ENCODE results near the gene IL3. TPM values are rescaled to one million over a fixed set of nuclear protein-coding genes. Genes with fewer than 3 reads are reported as not detected.
"Not testable (repeated sequence)": the region's sequence is repeated elsewhere in the genome, so short reads cannot be mapped to it uniquely, and the experiment has no call there.

Gene IL3
- total RNA-seq, 1 experiment from 2014 or later, result not detected

DNA sequence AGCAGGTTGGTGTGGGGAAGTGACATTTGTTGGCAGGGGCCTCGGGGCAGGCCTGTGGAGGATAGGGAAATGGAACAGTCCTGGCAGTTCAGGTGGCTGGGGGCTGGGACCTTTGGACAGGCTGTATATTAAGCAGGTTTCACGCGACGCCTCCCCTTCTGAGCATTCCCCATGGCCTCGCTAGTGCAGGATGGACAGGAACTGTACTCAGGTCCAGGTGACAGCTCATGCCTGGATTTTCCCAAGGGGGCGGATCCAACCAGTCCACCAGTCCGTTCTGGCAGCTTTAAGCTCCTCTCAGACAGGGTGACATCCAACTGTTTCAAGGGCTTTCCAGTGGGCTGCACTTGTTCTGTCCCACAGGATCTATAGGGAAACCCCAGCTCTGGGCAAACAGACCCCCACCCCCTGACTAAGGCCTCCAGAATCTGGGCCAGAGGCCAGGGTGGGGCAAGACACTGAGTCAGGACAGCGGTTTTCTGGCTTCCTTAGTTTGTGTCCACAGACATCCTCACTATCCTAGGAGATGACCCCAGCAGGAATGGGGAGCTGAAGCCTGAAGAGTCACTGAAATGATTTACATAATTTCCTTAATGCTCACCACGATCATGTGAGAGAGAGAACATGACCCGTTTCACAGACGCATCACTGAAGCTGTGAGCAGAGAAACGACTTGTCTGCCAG, 34.1 kb downstream of the IL3 start:
- peak; percentile 95 for DNase-seq (ENCODE audit: low read depth)

- DNase-seq (ENCODE audit: low read depth), result no peak
Measured at GRCh38 chr5:132095077-132095410, 34.6 kb downstream of the IL3 start.

DNA sequence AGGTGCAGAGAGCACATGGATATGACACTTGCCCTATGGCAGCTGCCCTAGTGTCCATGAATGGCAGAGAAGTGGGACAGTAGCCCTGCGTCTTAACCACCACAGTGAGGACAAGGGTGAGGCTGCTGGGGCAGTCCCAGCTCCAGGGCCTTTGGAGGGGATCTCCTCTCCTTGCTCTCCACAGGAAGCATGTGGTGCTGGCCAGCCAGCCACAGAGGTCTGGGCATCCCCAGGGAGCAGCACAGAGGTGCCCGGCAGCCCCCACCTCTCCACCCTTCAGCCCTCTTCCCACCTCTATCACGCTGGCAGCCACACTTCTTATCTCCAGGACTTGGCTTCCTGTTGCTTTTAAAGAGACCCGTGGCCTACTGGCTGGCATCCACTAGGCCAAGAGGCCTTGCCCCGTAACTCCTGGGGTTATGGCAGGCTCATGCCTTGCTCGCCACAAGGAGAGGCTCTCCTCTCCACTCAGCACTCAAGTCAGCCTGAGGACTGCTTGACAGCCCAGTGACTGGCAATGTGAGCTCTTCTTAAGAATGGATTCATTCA, 35.0 kb downstream of the IL3 start:
- DNase-seq (ENCODE audit: low read depth), result peak; percentile 51

GRCh38 chr5:132096904-132097303, 36.4 kb downstream of the IL3 start:
- DNase-seq (ENCODE audit: low read depth), result no peak

GRCh38 chr5:132098151-132098594, 37.7 kb downstream of the IL3 start:
- DNase-seq (ENCODE audit: low read depth), result peak; percentile 30

DNA sequence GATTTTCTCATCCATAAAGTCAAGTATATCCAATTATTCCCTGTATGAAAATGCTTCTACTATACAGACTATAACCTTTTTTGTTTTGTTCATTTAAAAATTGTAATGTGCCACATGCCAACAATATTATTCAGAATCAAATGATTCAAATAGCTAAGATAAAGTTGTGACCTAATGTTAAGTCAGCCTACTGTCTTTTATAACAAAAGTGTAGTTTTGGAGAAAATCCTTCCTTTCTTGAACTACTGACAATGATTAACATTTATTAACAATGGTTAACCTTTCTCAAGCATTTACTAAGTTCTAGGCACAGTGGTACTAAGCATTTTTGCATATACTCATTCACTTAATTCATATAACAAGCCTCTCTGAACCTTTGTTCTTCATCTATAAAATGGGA, 38.2 kb downstream of the IL3 start:
- no peak for DNase-seq (ENCODE audit: low read depth)

DNA sequence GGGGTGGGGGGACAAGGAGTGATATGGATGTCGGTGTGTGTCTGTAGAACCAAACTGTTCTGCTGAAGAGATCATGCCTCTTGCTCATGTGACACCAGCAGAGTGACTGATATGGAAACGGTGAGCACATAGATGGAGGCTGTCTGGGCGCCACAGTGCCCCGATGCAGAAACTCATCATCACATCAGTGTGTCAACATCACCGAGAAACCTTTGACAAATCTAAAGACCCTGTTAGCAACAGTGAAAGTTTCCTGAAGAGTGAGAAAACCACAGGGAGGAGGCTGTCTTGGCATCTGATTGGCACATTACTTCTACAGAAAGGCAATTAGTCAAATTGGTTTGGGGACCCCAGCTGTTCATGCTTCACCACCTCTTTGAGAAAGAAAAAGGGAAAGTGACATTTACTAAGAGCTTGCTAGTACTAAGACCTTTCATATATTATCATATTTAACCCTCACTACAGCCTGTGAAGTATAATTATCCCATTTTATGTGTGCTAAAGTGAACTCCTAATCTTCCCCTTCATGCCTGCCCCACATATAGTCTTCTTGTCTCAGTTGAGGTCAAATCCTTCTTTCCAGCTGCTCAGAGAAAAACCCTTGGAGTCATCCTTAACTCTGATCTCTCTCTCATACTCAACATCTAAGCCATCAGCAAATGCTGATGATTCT, 38.8 kb downstream of the IL3 start:
- no peak for DNase-seq (ENCODE audit: low read depth)

- DNase-seq (ENCODE audit: low read depth), result no peak
Measured at GRCh38 chr5:132099905-132100304, 39.5 kb downstream of the IL3 start.

DNA sequence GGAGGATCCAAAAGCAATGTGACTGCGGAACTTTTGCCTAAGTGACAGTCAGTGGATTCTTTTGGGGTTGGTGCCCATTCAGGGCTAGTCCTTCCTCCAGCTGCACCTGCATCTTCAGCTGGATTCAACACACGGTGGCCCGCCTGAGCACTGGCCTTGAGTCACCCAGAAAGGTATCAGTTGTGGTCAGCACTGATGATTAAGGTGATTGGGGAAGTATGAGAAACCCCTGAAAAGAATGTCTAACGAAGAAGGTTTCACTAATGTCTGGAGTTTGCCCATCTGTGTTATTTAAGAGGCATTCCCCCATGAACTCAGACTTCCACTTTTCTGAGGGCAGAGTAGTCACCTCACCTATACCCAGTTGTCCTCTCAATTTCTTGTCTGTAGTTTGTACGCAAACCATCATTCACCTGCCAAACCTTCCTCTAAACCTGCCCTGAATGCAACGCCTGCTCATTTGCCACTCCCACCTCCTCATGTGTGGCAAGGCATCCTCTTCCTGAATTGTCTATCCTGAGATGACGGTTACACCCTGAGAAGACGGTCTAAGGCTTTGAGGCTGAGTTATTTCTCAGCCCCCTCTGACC, 40.3 kb downstream of the IL3 start:
- DNase-seq (ENCODE audit: low read depth), result no peak

DNA sequence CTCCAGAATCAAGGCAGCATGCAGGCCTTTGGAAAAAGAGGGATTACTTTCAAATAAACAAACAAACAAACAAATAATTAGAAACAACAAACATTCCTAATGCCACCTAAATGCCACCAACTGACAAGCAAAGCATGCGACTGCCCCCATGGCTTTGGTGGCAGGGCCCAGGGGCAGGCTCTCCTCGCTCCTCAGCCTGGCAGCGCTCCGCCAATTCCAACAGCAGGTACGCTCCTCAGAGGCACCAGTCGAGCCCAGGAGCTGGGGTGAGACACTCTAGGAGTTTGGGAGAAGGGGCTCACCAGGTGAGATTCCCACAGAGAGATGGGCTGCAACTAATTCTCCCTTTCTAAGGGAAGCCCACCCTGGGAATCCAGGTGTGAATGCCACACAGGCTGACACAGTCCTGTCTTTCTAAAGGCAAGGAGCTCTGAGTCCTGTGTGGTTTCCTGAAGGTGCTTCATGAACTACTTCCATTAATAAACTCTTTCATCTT, 41.0 kb downstream of the IL3 start:
- no peak for DNase-seq (ENCODE audit: low read depth)

DNA sequence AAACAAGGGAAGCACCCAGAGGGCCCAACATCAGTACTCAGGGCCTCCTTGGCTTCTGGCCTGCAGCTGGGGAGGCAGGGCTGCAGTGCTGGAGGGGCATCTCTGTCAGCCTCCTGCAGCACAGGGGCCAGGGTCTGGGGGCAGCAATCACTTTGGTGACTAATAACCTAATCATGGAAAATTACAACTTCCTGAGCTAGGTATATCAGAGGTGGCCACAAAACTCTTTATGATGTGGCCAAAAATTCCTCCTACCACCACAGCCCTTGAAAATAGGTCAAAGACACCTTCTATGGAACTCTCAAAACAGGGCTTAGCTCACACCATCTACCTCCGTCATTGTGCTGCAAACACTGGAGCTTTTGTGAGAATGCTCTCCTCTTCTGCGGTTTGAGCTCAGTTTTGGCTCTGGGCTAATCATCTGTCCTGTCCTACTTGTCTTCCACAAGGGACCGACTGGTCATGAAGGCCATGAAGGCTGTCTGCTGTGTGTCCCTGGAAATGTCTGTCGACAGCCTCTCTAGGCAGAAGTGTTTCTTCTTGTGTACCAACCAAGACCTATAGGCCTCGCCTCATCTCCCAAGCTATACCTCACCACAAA, 41.7 kb downstream of the IL3 start:
- DNase-seq (ENCODE audit: low read depth), result peak; percentile 68

DNA sequence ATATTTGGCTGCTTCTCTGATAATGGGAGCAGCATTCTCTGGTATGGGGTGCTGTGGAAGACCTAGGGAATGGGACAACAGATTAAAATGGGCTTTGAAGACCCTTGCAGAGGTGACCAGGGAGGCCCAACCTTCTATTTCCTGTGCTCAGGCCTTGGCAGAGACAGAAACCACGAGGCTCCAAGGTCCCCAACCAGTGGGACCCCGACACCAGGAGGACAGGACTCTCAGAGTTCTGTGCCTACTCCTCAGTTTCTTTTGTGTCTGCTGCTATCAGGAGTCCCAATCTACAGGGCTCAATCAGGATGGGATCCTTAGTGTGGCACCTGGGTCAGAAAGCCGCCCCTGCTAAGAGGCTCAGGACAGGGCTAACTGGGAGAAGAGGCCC, 42.5 kb downstream of the IL3 start:
- DNase-seq (ENCODE audit: low read depth), result no peak

GRCh38 chr5:132103332-132103951, 43.0 kb downstream of the IL3 start:
- DNase-seq (ENCODE audit: low read depth), result peak; percentile 96

GRCh38 chr5:132103969-132104391, 43.5 kb downstream of the IL3 start:
- DNase-seq (ENCODE audit: low read depth), result peak; percentile 49

GRCh38 chr5:132104556-132104955, 44.1 kb downstream of the IL3 start:
- DNase-seq (ENCODE audit: low read depth), result peak; percentile 47

DNA sequence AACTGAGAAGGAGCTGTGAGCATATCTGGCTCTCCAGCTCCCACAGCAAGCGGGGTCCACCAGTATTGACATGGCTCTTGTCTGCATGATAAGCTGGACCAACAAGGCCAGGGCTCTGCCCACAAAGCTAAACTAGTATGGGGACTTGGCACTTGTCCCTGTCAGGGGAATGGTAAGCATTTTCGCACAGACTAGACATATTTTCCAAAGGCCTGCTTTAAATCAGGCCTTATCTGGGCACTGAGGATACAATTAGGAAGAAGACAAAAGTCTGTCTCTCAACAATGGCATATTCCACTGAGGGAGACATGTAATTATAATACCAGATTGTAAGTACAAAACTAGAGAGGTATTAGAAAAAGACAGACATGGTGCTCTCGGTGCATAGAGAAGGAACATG, 45.2 kb downstream of the IL3 start:
- no peak for DNase-seq (ENCODE audit: low read depth)

DNA sequence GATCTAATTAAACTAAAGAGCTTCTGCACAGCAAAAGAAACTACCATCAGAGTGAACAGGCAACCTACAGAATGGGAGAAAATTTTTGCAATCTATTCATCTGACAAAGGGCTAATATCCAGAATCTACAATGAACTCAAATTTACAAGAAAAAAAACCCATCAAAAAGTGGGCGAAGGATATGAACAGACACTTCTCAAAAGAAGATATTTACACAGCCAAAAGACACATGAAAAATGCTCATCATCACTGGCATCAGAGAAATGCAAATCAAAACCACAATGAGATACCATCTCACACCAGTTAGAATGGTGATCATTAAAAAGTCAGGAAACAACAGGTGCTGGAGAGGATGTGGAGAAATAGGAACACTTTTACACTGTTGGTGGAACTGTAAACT, 48.0 kb downstream of the IL3 start:
- not testable (repeated sequence) for DNase-seq (ENCODE audit: low read depth)

DNA sequence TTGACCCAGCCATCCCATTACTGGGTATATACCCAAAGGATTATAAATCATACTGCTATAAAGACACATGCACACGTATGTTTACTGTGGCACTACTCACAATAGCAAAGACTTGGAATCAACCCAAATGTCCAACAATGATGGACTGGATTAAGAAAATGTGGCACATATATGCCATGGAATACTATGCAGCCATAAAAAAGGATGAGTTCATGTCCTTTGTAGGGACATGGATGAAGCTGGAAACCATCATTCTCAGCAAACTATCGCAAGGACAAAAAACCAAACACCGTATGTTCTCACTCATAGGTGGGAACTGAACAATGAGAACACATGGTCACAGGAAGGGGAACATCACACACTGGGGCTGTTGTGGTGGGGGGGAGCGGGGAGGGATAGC, 48.5 kb downstream of the IL3 start:
- not testable (repeated sequence) for DNase-seq (ENCODE audit: low read depth)

DNA sequence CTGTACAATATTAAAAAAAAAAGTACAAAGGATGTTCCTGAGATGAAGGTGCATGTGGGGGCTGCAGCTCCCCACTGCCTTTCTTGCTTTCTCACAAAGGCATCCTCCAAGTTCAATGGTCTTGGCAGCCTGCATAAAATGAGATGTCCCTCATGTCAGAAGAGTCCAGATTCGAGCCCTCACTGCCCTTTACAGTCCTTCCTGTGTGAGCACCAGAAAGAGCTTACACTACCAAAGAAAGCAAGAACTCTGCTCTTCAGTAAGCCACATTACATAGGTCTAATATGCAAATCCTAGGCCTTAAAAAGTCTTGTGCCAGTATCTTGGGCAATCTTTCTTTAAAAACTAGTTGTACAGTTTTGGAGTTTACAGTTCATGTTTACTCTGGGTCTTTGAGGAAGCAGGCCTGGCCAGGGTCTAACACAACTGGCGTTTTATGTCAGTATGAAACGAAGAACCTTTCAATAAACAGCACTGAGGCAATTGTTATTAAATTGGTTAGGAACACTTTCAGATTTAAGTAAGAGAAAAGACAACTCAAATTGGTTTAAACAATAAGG, 49.1 kb downstream of the IL3 start:
- no peak for DNase-seq (ENCODE audit: low read depth)

DNA sequence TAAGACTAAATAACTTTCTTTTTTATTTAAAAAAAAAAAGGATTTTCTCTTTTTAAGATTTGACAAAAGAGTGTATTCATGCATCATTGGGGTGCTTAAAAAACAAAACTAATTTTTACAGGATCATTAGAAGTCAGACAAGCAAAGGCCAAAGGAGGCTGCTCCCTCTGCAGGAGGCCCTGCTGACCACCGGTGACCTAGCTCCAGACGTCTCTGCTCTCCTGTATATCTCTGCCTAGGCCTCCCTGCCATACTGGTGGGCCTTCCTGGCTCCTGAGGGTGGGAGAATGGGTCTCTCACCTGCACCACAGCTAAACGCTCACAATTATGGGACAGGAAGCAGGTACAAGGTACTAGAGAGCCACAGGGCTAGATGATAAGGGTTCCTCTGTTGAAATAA, 49.7 kb downstream of the IL3 start:
- DNase-seq (ENCODE audit: low read depth), result no peak

- no peak for DNase-seq (ENCODE audit: low read depth)
Measured at GRCh38 chr5:132110930-132111329, 50.5 kb downstream of the IL3 start.

DNA sequence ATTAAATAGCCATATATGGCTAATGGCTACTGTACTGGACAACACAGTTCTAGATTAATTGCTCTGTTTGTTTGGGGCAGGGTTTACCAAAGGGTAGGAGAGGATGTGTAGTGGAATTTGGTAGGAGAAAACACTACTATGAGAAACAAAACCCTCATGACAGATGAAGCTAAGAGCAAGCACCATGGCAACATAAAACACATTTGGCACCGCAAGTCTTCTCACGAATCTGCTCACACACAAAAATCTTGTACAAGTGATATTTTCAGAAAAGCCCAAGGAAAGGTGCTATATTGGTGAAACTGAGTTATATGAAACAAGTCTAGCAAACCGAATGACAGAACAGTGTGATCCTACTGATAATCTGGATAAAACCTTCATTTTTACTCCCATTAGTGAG, 51.7 kb downstream of the IL3 start:
- no peak for DNase-seq (ENCODE audit: low read depth)
